RPMI7951 (cell line): ENCODE data around the gene FAM81B. TPM values are rescaled to one million over a fixed set of nuclear protein-coding genes. Genes with fewer than 3 reads are reported as not detected.

Source experiments
- DNase-seq: peaks from one replicate; pipeline ENCODE4 v3.0.0-alpha.2; 2012; ENCODE audit warnings: low read depth
- total RNA-seq: library from RNA; depleted of rRNA; stranded (reverse); fragments of >200 nt; shearing (Covaris generic); gene quantifications from 2 replicates; pipeline ENCODE4 v1.2.3, GENCODE V29; 2014

The FAM81B gene
- total RNA-seq, 1 experiment from 2014 or later = not detected

- no peak for DNase-seq
Measured at GRCh38 chr5:95398989-95399388, 7.8 kb downstream of the FAM81B start.

GRCh38 chr5:95401626-95402025 lies 10.5 kb downstream of the FAM81B start:
- no peak for DNase-seq

- peak; percentile 43 for DNase-seq
Measured at GRCh38 chr5:95403996-95404395, 12.8 kb downstream of the FAM81B start.

- DNase-seq = peak; percentile 72
Measured at GRCh38 chr5:95406426-95407090, 15.4 kb downstream of the FAM81B start.

GRCh38 chr5:95410279-95410678 lies 19.1 kb downstream of the FAM81B start:
- DNase-seq = no peak

GRCh38 chr5:95411474-95411873 lies 20.3 kb downstream of the FAM81B start:
- no peak for DNase-seq

GRCh38 chr5:95414451-95414850 lies 23.3 kb downstream of the FAM81B start:
- DNase-seq = no peak

GRCh38 chr5:95417971-95418370 lies 26.8 kb downstream of the FAM81B start:
- DNase-seq = peak; percentile 61

- peak; percentile 34 for DNase-seq
Measured at GRCh38 chr5:95422838-95423237, 31.7 kb downstream of the FAM81B start.

- no peak for DNase-seq
Measured at GRCh38 chr5:95424016-95424415, 32.9 kb downstream of the FAM81B start.

- no peak for DNase-seq
Measured at GRCh38 chr5:95424526-95424925, 33.4 kb downstream of the FAM81B start.

GRCh38 chr5:95426227-95426626 lies 35.1 kb downstream of the FAM81B start:
- DNase-seq = no peak

- no peak for DNase-seq
Measured at GRCh38 chr5:95432779-95433178, 41.6 kb downstream of the FAM81B start.

- DNase-seq = no peak
Measured at GRCh38 chr5:95439801-95440493, 48.8 kb downstream of the FAM81B start.

GRCh38 chr5:95440825-95441224 lies 49.7 kb downstream of the FAM81B start:
- DNase-seq = no peak

GRCh38 chr5:95441636-95442035 lies 50.5 kb downstream of the FAM81B start:
- no peak for DNase-seq

GRCh38 chr5:95445442-95445841 lies 54.3 kb downstream of the FAM81B start:
- no peak for DNase-seq

GRCh38 chr5:95445995-95446394 lies 54.8 kb downstream of the FAM81B start:
- peak; percentile 91 for DNase-seq

GRCh38 chr5:95446560-95447221 lies 55.5 kb downstream of the FAM81B start:
- DNase-seq = peak; percentile 32

GRCh38 chr5:95447961-95448360 lies 56.8 kb downstream of the FAM81B start:
- DNase-seq = no peak

- DNase-seq = peak; percentile 36
Measured at GRCh38 chr5:95448789-95449188, 57.6 kb downstream of the FAM81B start.

- DNase-seq = peak; percentile 78
Measured at GRCh38 chr5:95449460-95449859, 58.3 kb downstream of the FAM81B start.

- no peak for DNase-seq
Measured at GRCh38 chr5:95454536-95454935, 63.4 kb downstream of the FAM81B start.
